Measurements from ENCODE around the gene NR5A2.

DNA sequence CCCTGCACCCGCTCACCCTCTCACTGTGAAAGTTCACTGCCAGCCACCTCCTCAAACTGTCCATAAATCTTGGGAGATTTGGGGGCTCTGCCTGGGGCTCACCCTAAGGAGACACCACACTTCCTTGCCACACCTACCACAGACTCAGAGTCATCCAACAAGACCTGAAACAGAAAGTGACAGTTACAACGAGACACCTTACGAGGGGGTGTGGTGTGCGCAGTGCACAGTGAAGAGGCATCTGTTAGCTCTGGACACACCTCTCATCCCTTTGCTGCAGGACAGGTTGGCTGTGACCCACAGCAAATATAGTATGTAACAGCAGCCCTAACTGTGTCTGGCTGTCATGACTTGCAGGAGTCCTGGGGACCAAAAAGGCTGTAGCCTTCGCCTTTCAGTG lies 190.2 kb downstream of the NR5A2 start:
- TF ChIP-seq CTCF (IDR thresholded peaks at IDR 0.05 in 4 of 5, conservative IDR thresholded peaks at IDR 0.05 in 1 of 5) (no peak), POLR2A (IDR thresholded peaks at IDR 0.05) (no peak)

Measured in gastrocnemius medialis (tissue), 4 donors.